ENCODE measurements around the gene BARX1. TPM values are rescaled to one million over a fixed set of nuclear protein-coding genes. Genes with fewer than 3 reads are reported as not detected.

BARX1 gene
- total RNA-seq, 1 donor from 2014 or later = 6.9 TPM

DNA sequence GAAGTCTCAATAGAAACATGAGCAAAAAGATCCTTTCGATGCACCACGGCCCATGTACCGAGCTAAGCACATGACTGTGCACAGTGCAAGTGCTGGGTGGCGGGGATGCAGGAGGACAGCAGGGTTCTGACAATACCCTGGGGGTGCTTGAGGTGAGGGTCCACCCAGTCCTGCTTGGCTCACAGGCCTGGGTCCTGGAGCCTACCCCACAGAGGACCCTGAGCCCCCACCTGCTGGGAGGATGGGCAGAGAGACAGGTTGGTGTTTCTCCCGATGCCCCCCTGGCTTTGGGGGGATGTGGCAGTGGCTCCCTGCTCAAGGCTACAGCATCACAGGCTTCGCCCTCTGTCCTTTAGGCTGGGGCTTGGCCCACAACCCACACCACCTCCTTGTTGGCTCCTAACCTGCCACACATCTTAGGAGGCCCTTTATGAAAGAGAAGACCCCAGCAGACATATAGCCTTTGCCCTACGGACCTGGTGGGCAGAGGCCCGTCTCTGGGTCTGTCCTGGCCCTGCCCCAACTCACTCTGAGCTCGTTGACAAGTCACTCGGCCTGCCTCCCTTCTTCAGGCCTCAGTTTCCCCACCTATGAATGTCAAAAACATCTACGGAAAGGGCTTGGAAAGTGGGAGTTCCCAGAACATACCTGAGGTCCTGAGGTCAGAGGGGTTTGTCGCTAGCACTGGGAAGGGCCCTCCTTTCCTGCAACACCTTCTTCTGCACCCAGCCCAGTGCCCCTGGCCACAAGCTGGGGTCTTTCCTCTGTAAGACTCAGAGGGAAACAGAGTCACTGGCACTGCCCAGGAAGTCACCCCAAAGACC, 50.3 kb downstream of the BARX1 start:
- DNase-seq = no peak
- TF ChIP-seq, protein P1, sequence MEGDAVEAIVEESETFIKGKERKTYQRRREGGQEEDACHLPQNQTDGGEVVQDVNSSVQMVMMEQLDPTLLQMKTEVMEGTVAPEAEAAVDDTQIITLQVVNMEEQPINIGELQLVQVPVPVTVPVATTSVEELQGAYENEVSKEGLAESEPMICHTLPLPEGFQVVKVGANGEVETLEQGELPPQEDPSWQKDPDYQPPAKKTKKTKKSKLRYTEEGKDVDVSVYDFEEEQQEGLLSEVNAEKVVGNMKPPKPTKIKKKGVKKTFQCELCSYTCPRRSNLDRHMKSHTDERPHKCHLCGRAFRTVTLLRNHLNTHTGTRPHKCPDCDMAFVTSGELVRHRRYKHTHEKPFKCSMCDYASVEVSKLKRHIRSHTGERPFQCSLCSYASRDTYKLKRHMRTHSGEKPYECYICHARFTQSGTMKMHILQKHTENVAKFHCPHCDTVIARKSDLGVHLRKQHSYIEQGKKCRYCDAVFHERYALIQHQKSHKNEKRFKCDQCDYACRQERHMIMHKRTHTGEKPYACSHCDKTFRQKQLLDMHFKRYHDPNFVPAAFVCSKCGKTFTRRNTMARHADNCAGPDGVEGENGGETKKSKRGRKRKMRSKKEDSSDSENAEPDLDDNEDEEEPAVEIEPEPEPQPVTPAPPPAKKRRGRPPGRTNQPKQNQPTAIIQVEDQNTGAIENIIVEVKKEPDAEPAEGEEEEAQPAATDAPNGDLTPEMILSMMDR (IDR thresholded peaks at IDR 0.05; ENCODE audit: partially characterized antibody, unreplicated experiment) = no peak
- Mint-ChIP-seq H3K36me3 (ENCODE audit: unreplicated experiment) (no peaks in the 10 kb centered on the region), H3K27me3 (ENCODE audit: unreplicated experiment) (peaks cover 7% of the 10 kb centered on the region), H3K9me3 (ENCODE audit: unreplicated experiment) (peaks cover 9% of the 10 kb centered on the region), H3K27ac (ENCODE audit: unreplicated experiment) (no peak overlapping the region), H3K4me3 (ENCODE audit: unreplicated experiment) (no peak overlapping the region), H3K4me1 (ENCODE audit: low read depth, unreplicated experiment) (no peaks in the 10 kb centered on the region)

DNA sequence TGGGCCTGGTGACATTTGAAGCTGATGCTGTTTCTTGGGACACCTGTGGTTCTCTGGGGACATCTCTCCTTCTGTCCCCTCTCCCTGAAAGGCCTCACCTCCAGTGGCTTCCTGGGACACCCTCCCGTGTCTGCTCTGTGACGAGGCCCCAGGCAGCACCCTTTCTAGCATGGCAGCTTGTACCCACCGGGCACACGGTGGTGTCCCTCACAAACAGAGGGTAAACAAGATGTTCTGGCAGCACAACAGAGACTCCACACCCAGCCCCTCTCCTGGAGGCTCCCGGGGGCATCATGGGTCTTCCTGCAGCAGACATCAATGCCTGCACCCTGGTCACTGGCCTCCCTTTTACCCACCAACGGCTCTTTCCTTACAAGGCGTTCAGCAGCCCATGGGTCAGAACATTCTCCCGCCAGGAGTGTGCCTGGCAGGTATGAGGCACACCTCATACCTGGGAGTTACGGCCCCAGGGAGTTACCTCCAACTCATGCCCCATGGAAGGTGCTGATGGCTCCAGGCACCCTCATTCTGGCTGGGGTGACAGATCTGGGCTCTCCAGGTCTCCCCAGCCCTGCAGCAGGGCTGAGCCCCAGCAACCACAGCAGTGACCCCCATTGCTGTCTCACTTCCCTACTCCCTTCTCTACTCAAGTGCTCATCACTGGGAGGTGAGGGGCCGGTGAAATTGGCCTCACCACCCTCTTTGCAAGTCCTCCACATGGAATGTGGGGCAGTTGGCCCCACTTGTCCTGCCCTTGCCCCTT, 51.1 kb downstream of the BARX1 start:
- TF ChIP-seq, protein P1 (IDR thresholded peaks at IDR 0.05; ENCODE audit: partially characterized antibody, unreplicated experiment) = no peak
- Mint-ChIP-seq H3K4me3 (ENCODE audit: unreplicated experiment) (no peak overlapping the region), H3K4me1 (ENCODE audit: low read depth, unreplicated experiment) (no peaks in the 10 kb centered on the region), H3K27me3 (ENCODE audit: unreplicated experiment) (peaks cover 7% of the 10 kb centered on the region), H3K9me3 (ENCODE audit: unreplicated experiment) (peaks cover 10% of the 10 kb centered on the region), H3K27ac (ENCODE audit: unreplicated experiment) (no peak overlapping the region), H3K36me3 (ENCODE audit: unreplicated experiment) (no peaks in the 10 kb centered on the region)
- DNase-seq = no peak

DNA sequence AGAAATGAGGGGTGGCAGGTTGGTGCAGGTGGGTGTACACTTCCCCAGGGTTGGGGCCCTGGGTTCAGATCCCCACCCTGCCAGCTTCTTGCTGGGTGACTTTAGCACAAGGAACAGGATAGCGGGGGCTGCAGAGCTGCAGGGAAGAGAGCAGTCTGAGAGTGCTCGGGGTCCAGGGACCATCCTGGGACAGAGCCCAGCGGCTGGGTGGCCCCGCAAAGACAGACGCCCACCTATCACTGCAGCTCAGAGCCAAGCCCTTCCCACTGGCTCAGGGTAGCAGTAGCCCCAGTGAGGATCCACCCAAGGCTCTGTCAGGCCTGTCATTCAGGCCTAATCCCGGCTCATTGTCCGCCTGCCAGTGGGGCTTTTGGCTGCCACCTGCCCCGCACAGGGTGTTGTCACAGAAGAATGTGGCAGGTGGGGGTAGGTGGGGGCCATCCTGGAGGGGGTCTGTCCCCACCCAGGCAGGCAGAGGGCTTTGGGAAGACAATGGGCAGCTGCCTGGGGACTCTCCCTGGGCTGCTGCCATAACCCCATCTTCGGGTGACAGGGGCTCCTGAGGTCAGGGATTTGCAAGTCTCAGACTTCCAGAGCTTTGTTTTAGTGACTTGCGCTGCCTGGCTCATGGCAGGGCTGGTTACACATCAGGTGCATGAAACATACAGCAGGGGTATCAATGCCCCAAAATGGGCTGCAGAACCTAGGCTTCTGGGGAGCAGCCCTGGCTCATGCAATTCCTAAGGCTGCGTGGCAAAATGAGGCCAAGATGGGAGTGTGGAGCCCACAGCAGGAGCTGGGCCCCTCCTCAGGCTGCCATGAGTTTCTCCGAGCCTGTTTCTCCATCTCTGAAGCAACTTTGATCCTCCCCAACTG, 52.1 kb downstream of the BARX1 start:
- DNase-seq = no peak
- TF ChIP-seq, protein P1 (IDR thresholded peaks at IDR 0.05; ENCODE audit: partially characterized antibody, unreplicated experiment) = no peak
- Mint-ChIP-seq H3K4me3 (ENCODE audit: unreplicated experiment) (no peak overlapping the region), H3K36me3 (ENCODE audit: unreplicated experiment) (no peaks in the 10 kb centered on the region), H3K4me1 (ENCODE audit: low read depth, unreplicated experiment) (no peaks in the 10 kb centered on the region), H3K27me3 (ENCODE audit: unreplicated experiment) (peaks cover 7% of the 10 kb centered on the region), H3K9me3 (ENCODE audit: unreplicated experiment) (peaks cover 10% of the 10 kb centered on the region), H3K27ac (ENCODE audit: unreplicated experiment) (no peak overlapping the region)

DNA sequence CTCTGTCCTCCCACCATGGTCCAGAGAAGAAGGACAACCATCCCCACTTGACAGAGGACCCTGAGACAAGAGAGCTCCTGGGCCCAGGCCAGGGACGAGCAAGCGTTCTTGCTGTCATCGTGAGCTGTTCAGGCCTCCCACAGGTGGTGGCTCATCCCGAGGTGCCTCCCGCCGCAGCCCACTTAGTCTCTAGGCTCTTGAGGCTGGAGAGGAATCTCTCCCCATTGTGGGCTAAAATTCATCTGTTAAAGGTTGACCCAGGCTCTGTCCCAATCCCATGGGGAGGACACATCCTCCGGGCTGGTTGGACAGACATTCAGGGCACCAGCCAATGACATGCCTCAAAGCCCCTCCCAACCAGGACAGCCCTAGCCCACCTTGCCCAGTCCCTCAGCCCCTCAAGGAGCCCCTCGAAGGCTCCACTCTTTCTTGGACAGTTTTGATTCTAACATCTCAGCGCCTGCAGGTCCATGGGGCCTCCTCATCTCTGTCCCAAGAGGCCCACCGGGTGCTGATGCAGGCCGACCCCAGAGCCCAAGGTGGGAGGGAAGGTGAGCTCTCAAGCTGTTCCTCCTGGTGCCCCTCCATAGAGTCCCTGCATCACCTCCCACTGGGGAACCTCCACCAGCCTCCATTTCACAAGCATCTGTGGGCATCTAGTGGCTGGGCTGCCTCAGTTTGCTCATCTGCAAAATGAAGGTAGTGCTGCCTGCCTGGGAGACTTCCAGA, 52.9 kb downstream of the BARX1 start:
- H3K36me3 Mint-ChIP-seq (ENCODE audit: unreplicated experiment) = no peaks in the 10 kb centered on the region
- no peak for DNase-seq
- peaks cover 12% of the 10 kb centered on the region for H3K9me3 Mint-ChIP-seq (ENCODE audit: unreplicated experiment)
- no peaks in the 10 kb centered on the region for H3K4me1 Mint-ChIP-seq (ENCODE audit: low read depth, unreplicated experiment)
- H3K4me3 Mint-ChIP-seq (ENCODE audit: unreplicated experiment) = no peak overlapping the region
- no peak overlapping the region for H3K27ac Mint-ChIP-seq (ENCODE audit: unreplicated experiment)
- TF ChIP-seq, protein P1 (IDR thresholded peaks at IDR 0.05; ENCODE audit: partially characterized antibody, unreplicated experiment) = no peak
- peaks cover 5% of the 10 kb centered on the region for H3K27me3 Mint-ChIP-seq (ENCODE audit: unreplicated experiment)

Other genes starting within 250 kb of the BARX1 start
- gene PTPDC1, start 129.1 kb upstream of the BARX1 start, total RNA-seq (ENCODE audit: unreplicated experiment) = 9.7 TPM

Data from glutamatergic neuron (in vitro differentiated cells).